ENCODE data around the gene MYD88.
"Not testable (repeated sequence)": the region's sequence is repeated elsewhere in the genome, so short reads cannot be mapped to it uniquely, and the experiment has no call there.

MYD88 gene

DNA sequence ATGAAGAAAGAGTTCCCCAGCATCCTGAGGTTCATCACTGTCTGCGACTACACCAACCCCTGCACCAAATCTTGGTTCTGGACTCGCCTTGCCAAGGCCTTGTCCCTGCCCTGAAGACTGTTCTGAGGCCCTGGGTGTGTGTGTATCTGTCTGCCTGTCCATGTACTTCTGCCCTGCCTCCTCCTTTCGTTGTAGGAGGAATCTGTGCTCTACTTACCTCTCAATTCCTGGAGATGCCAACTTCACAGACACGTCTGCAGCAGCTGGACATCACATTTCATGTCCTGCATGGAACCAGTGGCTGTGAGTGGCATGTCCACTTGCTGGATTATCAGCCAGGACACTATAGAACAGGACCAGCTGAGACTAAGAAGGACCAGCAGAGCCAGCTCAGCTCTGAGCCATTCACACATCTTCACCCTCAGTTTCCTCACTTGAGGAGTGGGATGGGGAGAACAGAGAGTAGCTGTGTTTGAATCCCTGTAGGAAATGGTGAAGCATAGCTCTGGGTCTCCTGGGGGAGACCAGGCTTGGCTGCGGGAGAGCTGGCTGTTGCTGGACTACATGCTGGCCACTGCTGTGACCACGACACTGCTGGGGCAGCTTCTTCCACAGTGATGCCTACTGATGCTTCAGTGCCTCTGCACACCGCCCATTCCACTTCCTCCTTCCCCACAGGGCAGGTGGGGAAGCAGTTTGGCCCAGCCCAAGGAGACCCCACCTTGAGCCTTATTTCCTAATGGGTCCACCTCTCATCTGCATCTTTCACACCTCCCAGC, 2.9 kb downstream of the MYD88 start:
- DNase-seq (ENCODE audit: low read depth in 1 of 2, low spot score in 1 of 2), result no peak

DNA sequence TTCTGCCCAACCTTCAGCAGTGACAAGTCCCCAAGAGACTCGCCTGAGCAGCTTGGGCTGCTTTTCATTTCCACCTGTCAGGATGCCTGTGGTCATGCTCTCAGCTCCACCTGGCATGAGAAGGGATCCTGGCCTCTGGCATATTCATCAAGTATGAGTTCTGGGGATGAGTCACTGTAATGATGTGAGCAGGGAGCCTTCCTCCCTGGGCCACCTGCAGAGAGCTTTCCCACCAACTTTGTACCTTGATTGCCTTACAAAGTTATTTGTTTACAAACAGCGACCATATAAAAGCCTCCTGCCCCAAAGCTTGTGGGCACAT, 3.5 kb downstream of the MYD88 start:
- no peak for DNase-seq (ENCODE audit: low read depth in 1 of 2, low spot score in 1 of 2)

DNA sequence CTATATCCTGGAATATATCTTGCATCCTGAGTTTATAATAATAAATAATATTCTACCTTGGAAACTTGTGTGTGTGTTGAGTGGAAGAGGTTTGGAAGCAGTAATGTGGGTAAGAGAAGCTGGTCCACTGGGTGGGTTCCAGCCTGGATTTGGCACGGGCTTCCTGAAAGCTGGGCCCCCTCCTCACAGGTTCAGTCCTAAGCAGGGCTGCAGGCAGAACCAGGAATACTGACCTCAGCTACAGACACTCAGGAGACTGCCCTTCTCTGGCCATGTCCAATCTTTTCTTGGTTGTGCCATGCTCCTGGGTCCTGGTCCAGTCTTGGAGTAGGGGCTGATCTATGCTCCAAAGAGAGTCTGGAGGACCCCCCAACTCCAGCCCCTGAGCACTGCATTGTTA, 4.5 kb downstream of the MYD88 start:
- DNase-seq (ENCODE audit: low read depth in 1 of 2, low spot score in 1 of 2), result no peak

DNA sequence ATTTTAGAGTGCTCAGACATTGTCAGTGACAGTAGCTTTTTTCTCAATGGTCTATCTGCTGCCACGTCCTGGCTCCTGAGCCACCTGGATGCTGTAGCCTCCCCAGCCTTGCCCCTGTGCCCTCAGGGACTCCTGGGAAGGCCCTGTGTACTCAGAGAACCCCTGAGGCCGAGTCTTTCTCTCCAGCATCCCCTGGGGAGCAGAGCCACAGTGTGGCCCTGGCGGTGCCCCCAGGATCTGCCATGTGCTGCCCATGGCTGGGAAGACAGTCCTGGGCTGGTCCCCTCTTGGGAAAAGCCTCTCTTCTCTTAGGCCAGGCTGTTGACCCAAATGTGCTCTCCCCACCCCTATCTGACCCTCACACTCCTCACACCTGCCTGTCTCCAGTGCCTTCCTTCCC, 5.0 kb downstream of the MYD88 start:
- DNase-seq (ENCODE audit: low read depth in 1 of 2, low spot score in 1 of 2), result no peak

DNA sequence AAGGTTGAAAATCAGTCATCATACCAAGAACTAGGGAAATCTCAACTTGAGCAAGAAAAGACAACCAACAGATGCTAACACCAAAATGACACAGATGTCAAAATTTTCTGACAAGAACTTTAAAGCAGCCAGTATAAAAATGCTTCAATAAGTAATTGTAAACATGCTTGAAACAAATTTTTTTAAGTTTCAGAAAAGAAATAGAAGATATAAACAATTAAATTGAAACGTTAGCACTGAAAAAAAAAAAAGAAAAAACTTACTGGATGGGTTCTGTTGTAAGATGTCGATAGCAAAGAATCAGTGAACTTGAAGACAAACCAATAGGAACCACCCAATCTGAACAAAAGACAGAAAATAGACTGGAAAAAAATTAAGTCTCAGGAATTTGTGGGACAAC, 8.0 kb downstream of the MYD88 start:
- DNase-seq (ENCODE audit: low read depth in 1 of 2, low spot score in 1 of 2), result no peak

DNA sequence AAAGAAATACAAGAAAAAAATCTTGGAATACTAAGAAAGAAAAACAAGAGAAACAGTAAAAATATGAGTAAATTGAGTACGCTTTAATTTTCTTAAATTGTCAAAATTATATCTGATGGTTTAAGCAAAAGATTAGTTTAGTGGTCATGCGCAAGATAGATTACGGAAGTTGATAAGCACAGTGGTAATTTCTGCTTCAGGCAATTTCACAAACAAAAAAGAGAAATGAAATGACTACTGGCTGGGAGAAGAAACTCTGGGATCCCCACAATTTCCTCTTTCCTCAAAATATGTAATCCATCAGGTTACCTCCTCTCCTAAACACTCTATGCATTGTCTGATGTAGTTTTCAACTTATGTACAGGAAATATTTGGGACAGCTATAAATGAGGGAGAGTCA, 9.0 kb downstream of the MYD88 start:
- DNase-seq (ENCODE audit: low read depth in 1 of 2, low spot score in 1 of 2), result no peak

DNA sequence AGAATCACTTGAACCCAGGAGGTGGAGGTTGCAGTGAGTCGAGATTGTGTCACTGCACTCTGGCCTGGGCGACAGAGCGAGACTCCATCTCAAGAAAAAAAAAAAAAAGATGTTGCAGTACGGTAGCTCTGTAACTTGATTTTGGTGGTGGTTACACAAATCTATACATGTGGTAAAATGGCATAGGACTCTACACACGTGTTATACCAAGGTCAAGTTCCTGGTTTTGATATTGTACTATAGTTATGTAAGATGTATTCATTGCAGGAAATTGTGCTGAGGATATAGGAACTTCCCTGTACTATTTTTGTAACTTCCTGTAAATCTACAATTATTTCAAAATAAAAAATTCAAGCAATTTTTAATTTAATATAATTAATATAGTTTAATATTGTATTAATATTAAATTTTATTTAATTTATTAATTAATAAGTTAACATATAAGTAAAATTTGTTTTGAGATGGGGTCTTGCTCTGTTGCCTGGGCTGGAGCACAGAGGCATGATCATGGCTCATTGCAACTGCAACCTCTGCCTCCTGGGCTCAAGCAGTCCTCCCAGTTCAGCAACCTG, 9.9 kb downstream of the MYD88 start:
- no peak for DNase-seq (ENCODE audit: low read depth in 1 of 2, low spot score in 1 of 2)

DNA sequence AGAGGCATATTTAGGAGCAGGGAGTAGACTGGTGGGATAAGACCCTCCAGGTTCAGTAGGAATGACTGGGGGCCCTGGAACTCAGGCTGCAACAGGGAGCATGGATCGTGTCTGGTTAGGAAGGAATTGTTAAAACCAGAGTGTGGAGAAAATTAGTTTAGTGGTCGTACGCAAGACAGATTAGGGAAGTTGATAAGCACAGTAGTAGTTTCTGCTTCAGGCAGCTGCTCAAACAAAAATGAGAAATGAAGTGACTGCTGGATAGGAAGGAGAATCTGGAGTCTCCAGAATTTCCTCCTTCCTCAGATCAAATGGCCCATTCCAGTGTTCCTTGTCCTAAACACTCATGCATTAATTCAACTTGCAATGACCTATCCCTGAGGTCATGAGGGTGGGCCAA, 11.2 kb downstream of the MYD88 start:
- no peak for DNase-seq (ENCODE audit: low read depth in 1 of 2, low spot score in 1 of 2)

DNA sequence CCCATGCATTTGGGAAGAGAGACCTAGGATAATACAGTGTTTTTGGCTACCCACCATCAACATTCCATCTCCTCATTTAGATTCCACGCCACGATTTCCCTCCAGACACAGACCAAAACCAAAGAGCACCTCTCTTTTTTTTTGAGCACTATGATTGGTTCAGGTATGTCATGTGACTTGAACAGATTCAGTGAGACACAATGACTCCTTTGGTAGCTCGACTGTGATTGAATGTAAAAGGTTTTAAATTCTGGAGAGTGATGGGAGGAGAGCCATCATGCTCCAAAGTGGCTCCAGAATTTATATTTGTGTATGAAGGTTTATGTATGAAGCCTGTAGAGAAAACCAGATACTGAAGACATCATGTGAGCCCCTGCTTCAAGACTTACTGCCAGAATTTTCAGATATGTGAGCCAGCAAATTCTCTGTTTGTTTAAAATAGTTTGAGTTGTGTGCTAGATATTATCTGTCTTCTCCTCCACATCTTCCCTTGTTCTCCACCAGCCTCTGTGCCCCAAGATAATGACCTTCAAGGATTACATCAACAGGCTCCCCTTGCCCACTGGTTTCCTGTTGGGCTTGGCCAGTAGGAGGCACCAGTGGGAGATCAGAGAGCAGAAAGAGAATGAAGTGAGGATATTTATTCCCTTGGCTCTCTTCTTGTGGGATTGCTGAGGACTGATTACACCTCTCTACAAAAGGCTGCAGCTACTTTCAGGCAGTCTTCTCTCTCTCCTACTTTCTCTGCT, 12.5 kb downstream of the MYD88 start:
- no peak for DNase-seq (ENCODE audit: low read depth in 1 of 2, low spot score in 1 of 2)

DNA sequence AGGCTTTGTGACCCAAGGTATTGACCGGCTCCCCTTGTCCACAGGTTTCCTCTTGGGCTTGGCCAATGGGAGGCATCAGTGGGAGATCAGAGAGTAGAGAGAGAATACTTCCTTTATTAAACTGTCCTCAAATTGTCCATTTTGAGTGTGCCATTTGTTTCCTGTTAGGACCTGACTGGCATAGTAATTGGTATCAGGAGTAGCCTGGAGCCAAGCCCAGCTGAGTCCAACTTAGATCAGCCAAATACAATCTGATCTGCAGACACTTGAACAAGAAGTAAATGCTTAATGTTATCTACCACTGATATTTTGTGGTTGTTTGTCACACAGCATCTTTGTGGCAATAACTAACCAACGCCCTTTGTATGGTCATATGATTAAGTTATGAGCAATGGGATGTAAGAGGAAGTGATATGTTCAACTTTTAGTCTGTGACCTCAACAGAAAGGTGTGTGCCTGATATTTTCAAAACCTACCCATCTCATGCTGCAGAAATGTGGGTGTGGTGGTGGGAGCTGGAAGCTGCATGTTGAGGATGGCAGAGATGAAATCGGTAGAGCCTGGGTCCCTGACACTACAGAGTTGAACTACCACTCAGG, 13.3 kb downstream of the MYD88 start:
- no peak for DNase-seq (ENCODE audit: low read depth in 1 of 2, low spot score in 1 of 2)

DNA sequence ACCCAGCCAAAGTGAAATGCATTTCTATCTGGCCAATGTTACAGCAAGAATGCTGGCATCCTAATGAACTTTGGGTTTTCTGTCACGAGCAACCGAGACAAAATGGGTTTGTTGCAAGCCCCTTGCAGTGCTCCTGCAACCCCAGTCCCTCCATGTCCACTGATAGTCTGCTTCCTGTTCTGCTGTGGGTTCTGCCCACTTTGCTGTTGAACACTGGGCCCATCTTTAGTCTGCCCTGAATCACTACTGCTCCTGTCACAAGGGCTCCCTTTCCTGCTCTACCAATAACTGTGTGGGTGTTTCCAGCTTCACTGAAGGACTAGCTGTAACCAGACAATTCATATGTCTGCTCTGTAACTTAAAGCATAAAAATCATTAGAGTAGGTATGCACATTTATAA, 14.1 kb downstream of the MYD88 start:
- DNase-seq (ENCODE audit: low read depth in 1 of 2, low spot score in 1 of 2), result no peak

DNA sequence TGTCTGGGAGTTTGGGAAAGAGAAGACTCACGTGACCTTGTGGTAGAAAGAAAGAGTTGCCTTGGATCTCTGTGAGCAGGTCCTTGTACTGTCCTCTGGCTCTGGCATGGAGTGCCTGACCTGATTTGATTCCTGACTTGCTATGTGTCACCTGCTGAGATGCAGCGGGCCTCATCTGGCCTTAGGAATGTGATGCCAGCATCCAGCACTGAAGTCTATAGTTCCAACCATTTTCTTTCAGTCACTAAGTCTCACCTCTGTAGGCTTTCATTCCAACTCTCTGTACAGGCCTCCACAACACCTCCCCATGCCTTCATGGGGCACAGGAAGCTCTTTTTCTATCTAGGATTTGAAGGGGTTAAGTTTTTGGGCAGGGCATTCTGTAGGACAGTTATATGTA, 14.8 kb downstream of the MYD88 start:
- DNase-seq (ENCODE audit: low read depth in 1 of 2, low spot score in 1 of 2), result no peak

DNA sequence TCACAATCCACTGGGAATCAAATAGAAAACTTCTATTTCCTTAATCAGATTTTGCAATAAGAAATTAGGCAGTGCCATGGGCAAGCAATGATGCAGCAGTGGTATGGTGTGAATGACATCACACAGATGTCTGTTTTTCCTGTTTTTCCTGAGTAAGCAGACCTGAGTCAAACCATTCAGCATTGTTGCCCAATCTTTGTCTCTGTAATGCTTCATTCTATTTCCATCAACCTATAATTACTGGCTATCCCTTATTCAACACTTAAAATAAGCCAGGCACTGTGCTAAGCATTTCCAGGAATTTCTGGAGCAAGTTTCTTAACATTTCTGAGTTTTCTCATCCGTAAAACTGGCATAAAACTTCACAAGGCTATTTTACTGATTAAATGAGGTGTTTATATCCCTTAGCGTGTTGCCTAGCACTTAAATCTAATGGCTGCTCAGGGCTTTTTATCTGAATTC, 15.6 kb downstream of the MYD88 start:
- DNase-seq (ENCODE audit: low read depth in 1 of 2, low spot score in 1 of 2), result no peak

DNA sequence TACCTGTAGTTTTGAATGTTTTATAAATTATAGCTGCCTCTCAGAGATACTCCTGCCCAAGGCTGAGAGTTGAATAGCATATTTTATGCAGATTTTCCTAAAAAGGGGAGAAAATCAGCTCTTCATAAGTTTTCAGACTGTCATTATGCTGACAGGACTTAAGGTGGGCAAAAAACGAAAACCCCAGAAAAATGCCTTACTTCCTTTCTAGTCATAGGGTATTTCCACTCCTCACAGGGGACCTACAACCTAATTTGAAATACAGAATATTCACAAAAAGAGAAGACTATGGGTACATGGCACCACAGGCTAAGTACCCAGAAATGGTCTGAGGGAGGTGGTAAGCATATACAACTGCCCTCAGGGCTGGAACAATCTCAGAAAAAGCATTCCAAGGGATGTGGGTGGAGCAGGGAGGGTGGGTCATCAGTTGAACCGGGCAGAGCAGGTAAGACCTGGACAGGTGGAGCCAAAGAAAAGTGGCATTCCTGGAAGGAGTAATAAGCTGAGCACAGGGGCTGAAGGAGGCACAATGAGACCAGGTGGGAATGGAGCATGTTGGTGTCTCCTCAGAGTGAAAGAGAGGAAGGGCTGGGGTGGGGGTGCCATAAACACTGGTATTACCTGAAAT, 16.3 kb downstream of the MYD88 start:
- DNase-seq (ENCODE audit: low read depth in 1 of 2, low spot score in 1 of 2), result no peak

DNA sequence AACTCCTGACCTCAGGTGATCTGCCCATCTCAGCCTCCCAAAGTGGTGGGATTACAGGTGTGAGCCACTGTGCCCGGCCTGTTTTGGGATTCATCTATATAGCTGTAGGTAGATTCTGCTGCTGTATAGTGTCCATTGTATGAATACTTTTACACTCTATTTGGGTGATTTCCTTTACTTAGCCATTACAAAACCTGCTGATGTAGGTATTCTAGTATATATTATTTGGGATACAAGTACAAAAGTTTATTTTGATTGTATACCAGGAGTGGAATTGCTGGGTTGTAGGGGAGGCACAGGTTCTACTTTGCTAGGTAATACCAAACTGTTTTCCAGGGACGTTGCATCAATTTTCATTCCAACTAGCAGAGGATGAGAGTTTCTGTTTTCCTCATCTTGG, 17.4 kb downstream of the MYD88 start:
- no peak for DNase-seq (ENCODE audit: low read depth in 1 of 2, low spot score in 1 of 2)

DNA sequence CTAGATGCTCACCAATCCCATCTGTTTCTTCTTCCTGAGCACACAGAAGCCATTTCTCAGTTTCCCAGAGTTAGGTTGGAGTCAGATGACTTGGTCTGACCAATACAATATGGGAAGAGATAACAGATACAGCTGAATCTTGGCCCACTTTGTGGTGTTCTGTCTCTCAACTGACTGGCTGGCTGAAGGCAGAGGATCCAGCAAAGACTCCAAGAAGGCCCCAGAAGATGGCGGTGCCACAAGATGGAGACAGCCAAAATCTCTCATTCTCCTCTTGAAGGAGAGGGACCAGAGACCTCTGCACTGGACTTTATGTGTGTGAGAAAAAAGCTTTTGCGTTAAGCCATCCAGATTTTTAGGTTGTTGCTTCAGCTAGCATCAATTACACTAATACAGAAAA, 18.7 kb downstream of the MYD88 start:
- DNase-seq (ENCODE audit: low read depth in 1 of 2, low spot score in 1 of 2), result no peak

DNA sequence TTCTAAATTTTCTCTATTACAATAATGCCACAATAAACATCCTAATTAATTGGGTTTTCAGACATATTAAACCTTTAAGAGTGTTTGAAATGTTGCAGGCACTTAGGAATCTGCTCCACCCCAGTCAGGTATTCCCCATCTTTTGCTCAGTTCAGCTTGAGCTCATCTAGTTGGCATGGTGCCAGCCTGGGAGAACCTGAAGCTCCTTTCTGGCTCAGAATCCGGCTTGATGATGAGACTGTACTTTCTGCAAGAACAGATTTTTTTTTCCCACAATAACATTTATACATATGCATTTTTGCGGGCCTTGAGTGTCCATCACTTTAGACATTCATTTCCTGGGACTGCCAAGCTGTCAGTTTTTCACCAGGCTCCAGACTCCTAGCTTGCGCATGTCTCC, 19.1 kb downstream of the MYD88 start:
- DNase-seq (ENCODE audit: low read depth in 1 of 2, low spot score in 1 of 2), result no peak

DNA sequence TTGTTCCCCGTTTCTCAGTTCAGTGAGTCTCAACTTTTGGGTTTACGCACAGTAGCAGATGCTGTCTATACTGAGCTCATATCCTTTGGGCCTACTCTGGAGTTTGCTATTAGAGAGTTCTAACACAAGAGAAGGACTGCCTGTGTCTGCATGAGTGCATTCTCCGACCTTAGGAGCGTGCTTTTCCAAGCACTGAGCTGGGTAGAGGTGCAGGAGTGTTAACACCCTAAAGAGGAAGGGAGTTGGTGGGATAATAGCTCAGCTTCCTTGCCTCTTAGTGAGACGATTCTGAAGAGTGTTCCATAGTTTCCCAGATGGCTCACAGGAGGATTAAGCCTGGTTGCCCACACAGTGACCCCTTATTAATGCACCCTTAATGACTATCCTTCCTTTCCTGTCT, 20.0 kb downstream of the MYD88 start:
- DNase-seq (ENCODE audit: low read depth in 1 of 2, low spot score in 1 of 2), result no peak

DNA sequence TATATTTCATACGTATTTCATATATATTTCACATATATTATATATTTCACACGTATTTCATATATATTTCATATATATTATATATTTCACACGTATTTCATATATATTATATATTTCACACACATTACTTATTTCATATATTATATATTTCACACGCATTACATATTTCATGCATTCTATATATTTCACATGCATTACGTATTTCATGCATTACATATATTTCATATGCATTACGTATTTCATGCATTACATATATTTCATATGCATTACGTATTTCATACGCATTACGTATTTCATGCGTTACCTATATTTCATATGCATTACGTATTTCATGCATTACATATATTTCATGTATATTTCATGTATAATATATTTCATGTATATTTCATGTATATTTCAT, 22.2 kb downstream of the MYD88 start:
- not testable (repeated sequence) for DNase-seq (ENCODE audit: low read depth in 1 of 2, low spot score in 1 of 2)

DNA sequence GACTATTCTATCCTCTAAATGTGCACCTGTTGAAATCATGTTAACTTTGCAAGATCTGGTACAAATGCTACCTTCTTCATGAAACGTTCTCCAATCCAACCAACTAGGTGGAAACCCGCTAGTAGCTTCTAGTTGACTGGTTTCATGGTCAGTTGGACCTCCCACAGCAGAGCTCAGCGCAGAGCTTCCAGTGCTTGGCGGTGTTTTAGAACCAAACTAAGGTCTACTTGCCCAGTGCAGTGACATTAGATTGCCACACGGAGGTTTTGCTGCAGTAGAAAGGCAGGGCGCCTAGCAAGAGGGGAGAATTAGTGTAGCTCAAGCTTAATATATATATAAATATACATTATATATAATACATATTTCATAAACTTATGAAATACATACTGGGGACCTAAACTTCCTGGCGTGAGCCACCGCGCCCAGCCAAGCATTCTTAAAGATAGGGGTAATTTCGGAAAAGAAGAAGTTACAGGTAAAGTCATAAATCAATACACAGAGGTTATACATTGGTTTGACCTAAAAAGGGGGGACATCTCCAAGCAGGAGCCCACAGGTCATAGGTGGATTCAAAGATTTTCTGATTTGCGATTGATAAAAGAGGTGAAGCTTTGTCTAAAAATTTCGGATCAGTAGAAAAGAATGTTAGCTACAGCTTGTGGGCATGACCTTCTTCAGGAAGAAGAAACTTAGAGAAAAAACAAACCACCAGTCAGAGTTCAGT, 24.8 kb downstream of the MYD88 start:
- DNase-seq (ENCODE audit: low read depth in 1 of 2, low spot score in 1 of 2), result no peak

All from activated T-helper 1 cell treated with anti-CD3 and anti-CD28 coated beads, Interleukin-2, amount 50 U/mL, for 16 hours (primary cell).